ENCODE data around the gene SCARB1. TPM values are rescaled to one million over a fixed set of nuclear protein-coding genes. Genes with fewer than 3 reads are reported as not detected.

The SCARB1 gene
- total RNA-seq, 1 experiment from 2014 or later: 26.8 TPM

DNA sequence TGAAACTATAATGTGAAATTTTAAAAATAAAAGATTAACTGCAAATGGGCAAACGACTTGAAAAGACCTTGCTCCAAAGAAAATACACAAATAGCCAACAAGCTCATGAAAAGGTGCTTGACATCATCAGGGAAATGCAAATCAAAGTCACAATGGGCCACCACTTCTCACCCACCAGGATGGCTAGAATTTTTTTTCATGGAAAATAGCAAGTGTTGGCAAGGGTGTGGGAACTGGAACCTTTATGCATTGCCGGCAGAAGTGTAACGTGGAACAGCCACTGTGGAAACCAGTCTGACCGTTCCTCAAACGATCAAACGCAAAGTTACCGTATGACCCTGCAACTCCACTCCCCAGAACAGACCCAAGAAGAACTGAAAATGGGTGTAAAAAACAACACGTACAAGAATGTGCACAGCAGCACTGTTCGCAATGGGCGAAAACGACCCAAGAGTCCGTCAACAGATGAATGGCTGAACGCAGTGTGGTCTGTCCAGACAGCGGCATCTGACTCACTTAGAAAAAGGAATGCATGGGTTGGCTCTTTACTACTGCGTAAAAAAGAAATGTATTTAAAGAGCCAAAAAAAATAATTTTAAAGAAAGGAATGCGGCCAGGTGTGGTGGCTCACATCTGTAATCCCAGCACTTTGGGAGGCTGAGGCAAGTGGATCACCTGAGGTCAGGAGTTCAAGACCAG is 40.2 kb downstream of the SCARB1 start:
- no peak for DNase-seq (ENCODE audit: low spot score)

DNA sequence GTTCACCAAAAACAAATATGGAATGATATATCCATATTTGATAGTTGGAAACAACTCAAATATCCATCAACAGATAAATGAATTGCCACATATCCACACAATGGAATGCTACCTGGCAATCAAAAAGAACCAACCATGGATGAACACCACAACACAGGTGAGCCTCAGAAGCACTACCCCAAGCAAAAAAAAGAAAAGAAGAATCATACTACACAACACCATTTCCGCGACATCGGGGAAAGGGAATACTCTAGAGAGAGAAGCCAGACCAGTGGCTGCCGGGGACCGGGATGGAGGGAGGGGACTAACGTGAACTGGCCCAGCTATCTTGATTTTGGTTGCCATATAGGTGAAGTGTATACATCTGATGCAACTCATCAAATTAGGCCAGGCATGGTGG is 41.4 kb downstream of the SCARB1 start:
- no peak for DNase-seq (ENCODE audit: low spot score)

DNA sequence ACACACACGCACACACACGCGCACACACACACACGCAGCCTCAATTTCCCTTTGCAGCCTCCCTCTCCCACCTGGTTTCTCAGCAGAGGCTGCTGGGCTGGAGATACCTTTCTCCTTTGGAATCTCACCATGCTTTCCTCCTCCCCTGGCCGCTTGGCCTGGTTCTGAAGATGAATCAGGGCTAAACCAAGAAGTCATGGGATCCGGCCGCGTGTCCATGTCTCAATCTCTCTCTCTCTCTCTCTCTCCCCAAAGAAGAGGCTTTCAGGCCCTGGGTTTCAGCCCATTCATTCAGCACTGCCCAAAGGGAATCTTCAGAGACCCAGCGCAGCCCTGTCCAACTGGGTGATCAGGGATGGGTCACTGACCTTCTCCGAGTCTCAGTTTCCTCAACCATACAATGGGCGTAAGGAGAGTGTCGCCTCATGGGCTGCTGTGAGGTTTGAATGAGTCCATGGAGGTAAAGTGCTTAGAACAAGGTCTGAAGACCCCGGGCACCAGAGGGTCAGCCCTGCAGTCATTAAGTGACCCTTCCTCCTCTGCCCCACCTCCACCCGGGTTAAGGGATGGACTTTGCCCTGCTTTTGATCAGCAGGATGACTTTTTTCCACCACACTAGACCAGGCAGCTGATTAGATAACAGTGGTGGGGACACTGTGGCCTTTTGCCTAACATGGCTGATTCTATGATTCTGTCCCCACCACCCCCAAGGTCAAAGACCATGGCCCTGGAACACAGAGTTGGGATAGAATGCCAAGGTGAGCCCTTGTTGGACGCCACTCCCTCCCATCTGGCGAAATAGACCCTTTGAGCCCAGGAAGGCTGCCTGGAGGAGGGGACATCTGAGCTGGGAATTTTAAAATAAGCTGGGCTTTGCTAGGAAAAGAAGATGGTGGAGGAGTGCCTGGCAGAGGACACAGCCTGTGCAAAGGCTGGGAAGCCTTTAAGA is 42.1 kb downstream of the SCARB1 start:
- no peak for DNase-seq (ENCODE audit: low spot score)

DNA sequence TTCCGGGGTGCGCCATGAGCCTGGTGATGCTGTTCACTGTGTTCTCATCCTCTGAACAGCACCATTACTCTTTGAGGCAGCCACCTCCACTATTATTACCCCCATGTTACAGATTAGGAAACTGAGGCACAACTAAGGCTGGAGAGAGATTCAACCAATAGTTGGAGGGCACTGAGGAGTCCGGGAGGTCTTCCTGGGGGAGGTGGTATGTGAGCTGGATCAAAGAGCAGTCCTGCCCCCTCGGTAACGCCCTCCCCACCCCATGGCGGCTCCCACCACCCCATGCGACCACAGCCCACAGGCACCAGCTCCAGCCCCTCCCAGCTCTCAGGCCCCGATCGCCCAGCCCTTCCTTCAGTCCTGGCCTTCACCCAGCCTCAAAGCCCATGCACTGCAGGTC is 43.5 kb downstream of the SCARB1 start:
- no peak for DNase-seq (ENCODE audit: low spot score)

DNA sequence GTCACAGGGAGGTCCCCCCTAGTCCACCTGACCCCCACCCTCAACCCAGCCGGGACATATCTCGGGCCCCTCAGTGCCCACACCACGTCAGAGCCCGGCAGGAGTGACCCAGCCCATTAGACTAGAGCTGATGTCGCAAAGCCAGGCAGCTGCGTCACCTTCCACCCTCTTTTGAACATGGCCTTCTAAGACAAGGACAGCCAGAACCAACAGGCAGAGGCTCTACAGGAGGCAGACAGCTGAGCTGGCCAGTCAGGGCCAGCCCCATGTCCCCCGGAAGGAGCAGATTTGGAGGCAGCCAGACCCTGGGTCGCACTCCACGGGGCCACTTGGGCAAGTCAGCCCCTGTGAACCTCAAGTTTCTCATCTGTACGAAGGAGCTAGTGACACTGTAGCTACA is 44.1 kb downstream of the SCARB1 start:
- no peak for DNase-seq (ENCODE audit: low spot score)

DNA sequence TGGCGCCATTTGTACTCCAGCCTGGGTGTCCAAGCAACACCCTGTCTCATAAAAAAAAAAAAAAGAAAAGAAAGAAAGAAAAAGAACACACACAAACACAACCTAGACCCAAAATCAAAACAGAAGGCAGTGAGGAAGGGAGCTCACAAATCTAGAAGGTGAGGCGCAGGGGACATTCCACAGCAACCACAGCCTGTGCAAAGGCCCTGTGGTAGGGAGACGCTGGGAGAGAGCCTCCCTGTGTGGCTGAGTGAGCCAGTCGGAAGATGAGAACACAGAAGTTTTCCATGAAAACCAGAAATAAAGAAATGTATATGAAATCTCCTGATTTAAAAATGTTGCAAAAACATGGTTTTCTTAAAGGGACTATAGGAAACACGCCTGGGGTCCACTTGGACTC is 44.6 kb downstream of the SCARB1 start:
- DNase-seq (ENCODE audit: low spot score): no peak

DNA sequence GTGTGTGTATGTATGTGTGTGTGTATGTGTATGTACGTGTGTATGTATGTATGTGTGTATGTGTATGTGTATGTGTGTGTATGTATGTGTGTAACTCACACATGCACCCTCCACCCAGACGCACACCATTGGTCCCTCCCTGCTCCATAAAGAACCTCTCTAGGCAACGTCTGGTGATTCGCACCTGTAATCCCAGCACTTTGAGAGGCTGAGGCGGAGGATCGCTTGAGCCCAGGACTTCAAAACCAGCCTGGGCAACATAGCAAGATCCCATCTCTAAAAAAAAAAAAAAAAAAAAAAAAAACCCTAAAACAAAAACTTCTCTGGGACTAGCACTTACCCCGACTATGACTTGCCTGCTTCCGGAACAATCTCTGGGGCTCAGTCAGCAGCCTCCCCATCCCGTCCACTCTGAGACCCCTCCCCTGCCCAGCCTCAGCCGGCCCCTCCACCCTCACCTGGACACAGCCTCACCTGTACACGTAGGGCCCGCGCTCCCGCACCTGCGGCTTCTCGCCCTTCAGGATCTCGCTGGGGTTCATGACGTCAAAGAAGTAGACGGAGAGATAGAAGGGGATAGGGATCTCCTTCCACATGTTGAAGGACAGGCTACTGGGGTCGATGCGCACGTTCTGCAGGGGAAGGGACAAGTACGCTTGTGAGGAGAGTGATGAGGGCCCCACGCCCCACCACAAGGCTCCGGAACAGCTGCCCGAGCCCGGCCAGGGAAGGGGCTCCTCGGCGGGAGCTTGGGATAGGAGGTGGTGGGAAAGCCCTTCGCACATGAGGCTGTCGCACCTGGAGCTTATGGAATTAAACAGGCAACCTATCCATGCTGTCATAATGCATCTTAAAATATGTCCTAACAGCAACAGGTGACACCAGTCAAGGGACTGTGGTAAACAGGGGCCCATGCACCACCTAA is 46.3 kb downstream of the SCARB1 start:
- no peak for DNase-seq (ENCODE audit: low spot score)

DNA sequence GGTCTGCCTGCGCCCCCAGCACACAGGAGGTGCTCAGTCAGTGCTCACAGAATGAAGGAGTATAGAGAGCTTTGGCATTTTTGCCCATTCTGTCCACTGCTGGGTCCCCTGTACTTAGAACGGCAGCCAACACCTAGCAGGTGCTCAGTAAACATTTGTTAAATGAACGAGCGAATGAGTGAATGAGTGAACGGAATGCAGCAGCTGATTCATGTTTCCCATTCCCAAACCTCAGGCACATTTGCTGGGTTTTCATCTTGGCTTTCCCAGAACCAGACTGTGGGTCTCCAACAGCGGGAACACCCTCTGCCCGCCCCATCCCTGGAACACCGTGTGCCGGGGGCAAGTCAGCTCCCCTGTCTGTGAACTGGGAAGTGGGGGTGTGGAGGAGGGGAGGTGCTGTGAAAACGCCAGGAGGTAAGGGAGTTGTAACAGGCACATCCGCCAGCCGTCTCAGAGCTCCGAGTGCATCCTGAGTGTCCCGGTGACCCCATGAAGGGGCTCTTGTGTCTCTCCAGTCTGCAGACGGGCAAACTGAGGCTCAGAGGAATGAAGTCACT is 47.3 kb downstream of the SCARB1 start:
- DNase-seq (ENCODE audit: low spot score): no peak

DNA sequence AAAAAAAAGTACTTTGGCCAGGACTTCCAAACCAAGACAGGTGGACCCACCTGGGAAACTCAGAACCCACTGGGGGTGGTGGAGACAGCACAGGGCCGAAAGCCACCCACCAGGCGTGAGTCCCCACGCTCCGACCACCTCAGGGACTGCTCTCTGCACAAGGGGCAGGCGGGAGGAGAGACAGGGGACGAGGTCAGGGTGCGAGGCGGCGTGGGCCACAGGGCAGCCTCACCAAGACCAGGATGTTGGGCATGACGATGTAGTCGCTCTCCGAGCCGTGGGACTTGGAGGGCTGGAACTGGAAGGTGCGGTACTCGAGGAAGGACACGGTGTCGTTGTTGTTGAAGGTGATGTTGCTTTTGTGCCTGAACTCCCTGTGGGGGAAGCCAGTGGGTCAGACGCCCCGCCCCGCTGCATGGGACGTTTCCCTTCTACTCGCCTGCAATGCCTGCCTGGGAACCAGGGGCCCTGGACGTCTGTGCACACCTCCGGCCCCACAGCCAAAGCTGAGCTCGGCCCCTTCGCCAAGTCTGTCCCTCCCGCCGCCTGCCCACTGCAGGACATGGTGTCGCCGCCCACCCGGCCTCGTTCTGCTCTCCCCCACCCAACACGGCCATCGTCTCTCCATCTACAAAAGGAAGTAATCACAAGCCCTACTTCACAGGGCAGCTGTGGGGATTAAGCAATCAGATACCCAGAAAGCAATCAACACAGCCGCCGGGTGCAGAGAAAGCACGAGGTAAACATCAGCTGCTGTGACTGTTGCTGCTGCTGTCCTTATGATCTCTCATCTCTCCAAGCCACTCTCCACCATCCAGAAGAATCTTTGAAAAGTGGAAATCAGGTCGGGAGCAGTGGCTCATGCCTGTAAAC is 48.7 kb downstream of the SCARB1 start:
- DNase-seq (ENCODE audit: low spot score): no peak

DNA sequence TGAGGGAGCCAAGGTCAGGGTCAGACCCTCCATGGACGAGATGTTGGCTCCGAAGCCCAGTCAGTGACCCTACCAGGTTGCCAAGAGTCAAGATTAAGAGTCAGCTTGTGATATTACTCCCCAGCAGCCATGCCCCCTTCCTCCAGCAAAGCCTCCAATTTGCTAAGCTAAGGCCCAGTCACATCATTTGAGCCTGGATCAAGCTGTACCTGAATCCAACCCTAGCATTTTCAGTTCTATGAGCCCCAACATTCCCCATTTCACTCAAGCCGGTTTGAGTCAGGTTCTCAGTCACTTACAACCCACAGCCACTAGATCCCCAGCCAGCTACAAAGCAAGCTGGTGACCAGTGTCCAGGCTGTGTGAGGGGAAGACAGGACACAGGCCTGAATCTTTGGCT is 49.9 kb downstream of the SCARB1 start:
- no peak for DNase-seq (ENCODE audit: low spot score)

DNA sequence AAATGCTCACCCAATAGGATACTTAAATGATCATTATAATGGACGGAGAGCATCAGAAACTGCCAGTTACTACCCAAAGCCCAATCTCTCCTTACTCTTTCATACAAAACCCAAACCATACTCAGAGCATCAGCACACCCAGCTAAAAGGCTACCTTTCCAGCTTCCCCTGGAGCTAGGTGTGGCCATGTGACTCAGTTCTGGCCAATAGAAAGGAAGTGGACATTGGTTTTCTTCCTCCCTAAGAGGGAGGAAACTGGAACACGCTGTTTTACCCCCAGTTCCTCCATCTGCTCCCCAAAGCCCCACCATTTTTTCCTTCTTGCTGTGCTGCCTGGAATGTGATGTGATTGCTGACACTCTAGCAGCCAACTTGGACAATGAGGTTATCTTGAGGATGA is 50.7 kb downstream of the SCARB1 start:
- no peak for DNase-seq (ENCODE audit: low spot score)

DNA sequence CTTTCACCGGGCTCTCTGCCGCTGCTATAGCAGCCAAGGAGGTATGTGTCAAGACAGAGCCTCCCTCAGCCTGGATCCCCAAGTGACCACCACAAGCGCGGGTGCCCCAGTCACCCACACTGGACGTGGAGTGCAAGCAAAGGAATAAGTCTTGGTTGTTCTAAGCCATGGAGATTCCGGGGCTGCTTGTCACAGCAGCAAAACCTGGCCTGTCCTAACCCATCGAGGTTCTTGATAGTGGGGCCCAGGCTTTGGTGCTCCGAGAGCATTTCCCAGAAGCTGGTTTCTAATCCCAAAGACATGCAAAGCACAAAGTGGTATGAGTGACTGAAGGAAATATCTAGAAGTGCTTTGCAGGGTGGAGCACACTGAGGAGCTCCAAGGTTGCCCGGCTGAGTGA is 51.3 kb downstream of the SCARB1 start:
- DNase-seq (ENCODE audit: low spot score): no peak

DNA sequence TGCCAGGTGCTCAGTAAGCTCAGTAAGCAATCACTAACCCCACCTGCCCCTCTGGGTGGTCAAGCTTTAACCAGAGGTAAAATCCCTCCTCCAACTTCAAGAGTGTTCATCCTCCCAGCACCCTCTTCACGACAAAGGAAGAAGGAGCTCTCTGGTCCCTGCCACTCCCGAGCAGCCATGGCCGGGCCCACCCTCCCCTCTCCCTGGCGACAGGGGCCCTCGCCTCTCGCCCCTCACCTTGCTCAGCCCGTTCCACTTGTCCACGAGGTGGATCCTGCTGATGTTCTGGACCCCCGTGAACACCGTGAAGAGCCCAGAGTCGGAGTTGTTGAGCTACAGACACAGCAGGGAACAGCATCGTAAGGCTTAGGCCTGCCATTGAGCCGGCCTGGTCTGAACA is 52.0 kb downstream of the SCARB1 start:
- DNase-seq (ENCODE audit: low spot score): no peak

DNA sequence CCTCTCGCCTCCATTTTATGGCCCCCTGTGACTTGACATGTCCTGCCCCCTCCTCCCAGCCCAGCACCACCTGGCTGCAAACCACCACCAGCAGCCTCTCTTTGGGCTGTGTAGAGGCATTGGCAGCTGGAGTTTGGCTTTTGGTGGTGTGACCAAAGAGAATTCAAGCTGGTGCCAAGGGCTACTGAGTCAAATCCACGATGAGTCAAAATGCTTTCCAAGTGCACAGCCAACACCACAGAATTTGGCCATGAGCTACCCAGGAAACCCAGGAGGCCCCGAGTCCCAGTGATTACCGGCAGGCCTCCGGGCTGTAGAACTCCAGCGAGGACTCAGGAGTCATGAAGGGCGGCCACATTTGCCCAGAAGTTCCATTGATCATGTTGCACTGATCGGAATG is 53.8 kb downstream of the SCARB1 start:
- no peak for DNase-seq (ENCODE audit: low spot score)

DNA sequence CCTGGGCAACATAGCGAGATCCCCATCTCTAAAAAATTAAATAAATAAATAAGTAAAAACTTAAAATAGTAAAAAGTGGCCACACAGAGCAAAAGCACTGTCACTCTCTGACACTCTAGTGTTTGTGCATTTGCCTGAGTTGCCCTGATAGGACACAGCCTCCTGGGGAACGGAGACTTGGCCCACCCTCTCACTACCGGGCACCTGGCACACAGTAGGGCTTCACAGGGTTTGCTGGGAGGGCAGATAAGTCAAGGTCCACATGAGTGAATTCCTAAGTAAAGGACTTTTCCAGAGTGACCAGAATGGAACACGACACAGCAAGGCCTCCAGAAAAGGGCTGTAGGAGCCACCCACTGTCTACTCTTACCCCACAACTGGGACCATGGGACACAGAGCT is 54.3 kb downstream of the SCARB1 start:
- no peak for DNase-seq (ENCODE audit: low spot score)

DNA sequence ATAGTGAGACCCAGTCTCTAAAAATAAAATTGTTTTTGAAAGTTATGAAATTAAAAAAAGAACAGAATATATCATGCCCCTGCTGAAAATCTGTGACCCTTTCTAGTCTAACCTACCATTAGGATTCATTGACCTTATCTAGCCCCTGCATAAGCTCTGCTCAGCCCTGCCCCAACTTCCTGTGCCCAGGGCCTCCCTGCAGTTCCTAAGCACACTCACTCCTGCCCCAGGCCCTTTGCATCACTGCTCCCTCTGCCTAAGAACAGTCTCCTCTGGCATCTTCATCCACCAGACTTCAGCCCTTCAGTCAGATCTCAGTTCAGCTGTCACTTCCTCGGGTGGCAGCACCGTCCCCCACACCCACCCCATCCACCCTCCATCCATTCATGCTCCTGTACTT is 55.4 kb downstream of the SCARB1 start:
- no peak for DNase-seq (ENCODE audit: low spot score)

DNA sequence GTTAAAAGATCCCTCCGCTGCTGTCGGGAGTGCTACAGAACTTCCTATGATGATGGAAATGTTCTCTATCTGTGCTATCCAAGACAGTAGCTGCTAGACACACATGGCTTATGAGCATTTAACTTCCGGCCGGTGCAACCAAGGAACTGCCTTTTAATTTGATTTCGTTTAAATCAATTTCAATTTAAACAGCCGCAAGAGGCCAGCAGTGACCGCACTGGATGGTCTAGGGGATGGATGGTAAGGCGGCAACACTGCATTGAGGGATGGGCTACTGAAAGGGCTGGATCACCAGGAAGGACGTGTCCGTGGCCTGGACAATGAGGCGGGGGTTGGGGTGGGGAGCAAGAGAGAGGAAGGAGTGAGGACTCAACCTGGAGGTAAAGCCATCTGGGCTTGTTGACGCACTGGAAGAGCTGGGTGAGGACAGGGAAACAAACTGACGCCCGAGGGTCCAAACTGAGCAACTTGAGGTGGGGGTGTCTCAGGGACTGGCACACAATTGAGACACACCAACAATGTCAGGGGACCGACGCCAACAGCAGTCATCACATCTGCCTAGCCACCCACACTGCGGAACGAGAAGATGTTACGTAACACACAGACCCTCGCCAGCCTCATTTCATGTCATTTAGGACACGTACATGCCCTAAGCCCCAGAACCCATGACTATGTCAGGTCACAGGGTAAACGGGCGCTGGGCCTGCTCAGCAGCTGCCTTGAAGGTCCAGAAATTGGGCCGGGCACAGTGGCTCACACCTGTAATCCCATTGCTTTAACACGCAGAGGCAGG is 57.6 kb downstream of the SCARB1 start:
- DNase-seq (ENCODE audit: low spot score): no peak

DNA sequence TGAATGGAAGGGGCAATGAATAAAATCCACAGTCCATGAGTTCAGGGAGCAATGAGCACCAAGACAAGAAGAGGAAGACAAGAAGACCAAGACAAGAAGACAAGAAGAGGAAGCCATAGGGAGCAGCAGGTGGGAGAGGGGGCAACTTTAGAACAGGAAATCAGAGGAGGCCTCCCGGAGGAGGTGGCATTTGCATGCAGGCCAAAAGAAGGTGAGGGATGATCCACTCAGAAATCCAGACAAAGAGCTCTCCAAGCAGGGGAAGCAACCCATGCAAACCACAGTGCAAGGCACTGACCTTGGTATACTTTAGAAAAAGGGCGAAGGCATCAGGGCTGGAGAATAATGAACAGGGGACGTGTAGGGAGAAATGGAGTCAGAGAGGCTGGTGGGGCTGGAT is 58.6 kb downstream of the SCARB1 start:
- no peak for DNase-seq (ENCODE audit: low spot score)

DNA sequence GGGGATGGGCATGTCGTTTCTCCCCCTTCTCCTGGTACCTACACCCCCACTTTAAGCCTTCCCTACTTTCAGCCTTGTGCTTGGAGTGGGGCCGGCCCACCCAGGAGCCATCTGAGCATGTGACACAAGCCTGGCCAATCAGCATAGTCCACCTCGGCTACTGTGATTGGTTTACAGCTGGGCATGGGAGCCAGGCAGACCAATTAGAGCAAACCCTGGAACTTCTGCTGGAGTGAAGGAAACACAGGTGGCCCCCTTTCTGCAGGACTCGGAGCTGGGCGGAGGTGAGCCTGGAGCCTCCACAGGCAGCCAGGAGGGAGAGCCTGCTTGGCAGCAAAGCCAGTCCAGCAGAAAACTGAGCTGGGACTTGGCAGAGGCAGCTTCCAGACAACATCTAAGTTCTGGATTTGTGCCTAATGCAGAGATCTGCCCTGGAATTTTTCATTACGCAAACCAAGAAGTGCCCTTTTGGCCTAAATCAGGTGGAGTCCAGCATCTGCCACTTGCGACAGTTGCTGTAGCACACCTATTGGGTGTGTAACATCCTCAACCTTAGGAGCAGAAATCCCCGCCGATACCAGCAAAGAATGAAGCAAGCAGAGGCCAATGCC is 59.5 kb downstream of the SCARB1 start:
- DNase-seq (ENCODE audit: low spot score): peak; percentile 48

DNA sequence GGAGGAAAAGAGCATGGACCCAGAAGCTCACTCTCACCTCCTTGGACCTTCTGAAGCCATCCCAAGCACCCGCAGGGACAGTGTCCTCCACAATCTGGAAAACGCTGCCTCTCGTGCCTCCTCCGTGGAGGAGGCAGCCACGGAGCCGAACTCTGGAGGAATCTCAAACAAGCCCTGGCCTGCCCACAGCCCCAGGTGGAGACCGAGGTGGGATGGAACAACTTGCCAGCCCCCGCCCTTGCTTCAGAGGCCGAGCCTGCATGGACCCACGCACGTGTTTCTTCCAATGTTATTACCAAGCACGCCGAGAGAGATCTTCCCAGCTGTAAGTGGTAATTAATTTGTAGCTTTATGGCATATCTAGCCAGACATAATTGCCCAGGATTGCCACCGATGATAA is 61.3 kb downstream of the SCARB1 start:
- DNase-seq (ENCODE audit: low spot score): no peak

Measured in H4 (cell line).